HEK293 (cell line): ENCODE results near the gene HIPK1.

Source experiments
- ELK4 ChIP-seq: IDR thresholded peaks from 2 replicates; pipeline ENCODE4 v1.6.1; 2011; ENCODE audit warnings: mild to moderate bottlenecking, low read depth, low read length, borderline replicate concordance
- IKZF3 ChIP-seq: fragments of 450-650 bp; IDR thresholded peaks from 2 replicates; pipeline ENCODE4 v1.5.0; 2018; ENCODE audit warnings: missing biosample characterization, mild to moderate bottlenecking, missing genetic modification characterization, moderate library complexity
- KLF1 ChIP-seq: fragments of 450-650 bp; formaldehyde crosslinking; IDR thresholded peaks from 2 replicates; pipeline ENCODE4 v1.5.1; 2016; ENCODE audit warnings: missing biosample characterization, missing genetic modification characterization
- KLF10 ChIP-seq: fragments of 450-650 bp; IDR thresholded peaks from 2 replicates; pipeline ENCODE4 v1.5.1; 2018; ENCODE audit warnings: missing biosample characterization, mild to moderate bottlenecking, missing genetic modification characterization
- KLF8 ChIP-seq: fragments of 450-650 bp; formaldehyde crosslinking; IDR thresholded peaks from 2 replicates; pipeline ENCODE4 v1.5.1; 2016; ENCODE audit warnings: missing biosample characterization, missing genetic modification characterization
- REST ChIP-seq: fragments of 450-650 bp; formaldehyde crosslinking; IDR thresholded peaks from 2 replicates; pipeline ENCODE4 v1.5.1; 2016; ENCODE audit warnings: missing biosample characterization, missing genetic modification characterization
- YY2 ChIP-seq: fragments of 450-650 bp; formaldehyde crosslinking; IDR thresholded peaks from 2 replicates; pipeline ENCODE4 v1.5.1; 2016; ENCODE audit warnings: missing biosample characterization, missing genetic modification characterization
- ZBTB20 ChIP-seq: fragments of 450-650 bp; formaldehyde crosslinking; IDR thresholded peaks from 2 replicates; pipeline ENCODE4 v1.5.1; 2016; ENCODE audit warnings: missing biosample characterization, missing genetic modification characterization
- ZNF140 ChIP-seq: fragments of 450-650 bp; formaldehyde crosslinking; IDR thresholded peaks from 2 replicates; pipeline ENCODE4 v1.5.1; 2016; ENCODE audit warnings: missing biosample characterization, missing genetic modification characterization
- ZNF155 ChIP-seq: fragments of 450-650 bp; formaldehyde crosslinking; IDR thresholded peaks from 2 replicates; pipeline ENCODE4 v1.5.1; 2016; ENCODE audit warnings: missing biosample characterization, missing genetic modification characterization
- ZNF18 ChIP-seq: fragments of 450-650 bp; formaldehyde crosslinking; IDR thresholded peaks from 2 replicates; pipeline ENCODE4 v1.5.1; 2016; ENCODE audit warnings: missing biosample characterization, missing genetic modification characterization
- ZNF184 ChIP-seq: fragments of 450-650 bp; IDR thresholded peaks from 2 replicates; pipeline ENCODE4 v1.5.1; 2018; ENCODE audit warnings: missing biosample characterization, mild to moderate bottlenecking, missing genetic modification characterization
- ZNF239 ChIP-seq: fragments of 450-650 bp; formaldehyde crosslinking; IDR thresholded peaks from 2 replicates; pipeline ENCODE4 v1.5.1; 2016; ENCODE audit warnings: missing biosample characterization, missing genetic modification characterization
- ZNF362 ChIP-seq: fragments of 450-650 bp; formaldehyde crosslinking; IDR thresholded peaks from 2 replicates; pipeline ENCODE4 v1.5.1; 2016; ENCODE audit warnings: missing biosample characterization, missing genetic modification characterization
- ZNF394 ChIP-seq: fragments of 450-650 bp; formaldehyde crosslinking; IDR thresholded peaks from 2 replicates; pipeline ENCODE4 v1.5.1; 2016; ENCODE audit warnings: missing biosample characterization, missing genetic modification characterization, mild to moderate bottlenecking, moderate library complexity, borderline replicate concordance
- ZNF514 ChIP-seq: fragments of 450-650 bp; formaldehyde crosslinking; IDR thresholded peaks from 2 replicates; pipeline ENCODE4 v1.5.1; 2016; ENCODE audit warnings: missing biosample characterization, missing genetic modification characterization
- ZNF621 ChIP-seq: fragments of 450-650 bp; formaldehyde crosslinking; IDR thresholded peaks from 2 replicates; pipeline ENCODE4 v1.5.1; 2017; ENCODE audit warnings: missing biosample characterization, missing genetic modification characterization
- ZNF623 ChIP-seq: fragments of 450-650 bp; formaldehyde crosslinking; IDR thresholded peaks from 2 replicates; pipeline ENCODE4 v1.5.1; 2016; ENCODE audit warnings: missing biosample characterization, missing genetic modification characterization
- ZNF624 ChIP-seq: fragments of 450-650 bp; formaldehyde crosslinking; IDR thresholded peaks from 2 replicates; pipeline ENCODE4 v1.5.1; 2017; ENCODE audit warnings: missing biosample characterization, missing genetic modification characterization
- ZNF626 ChIP-seq: fragments of 450-650 bp; sonication (Bioruptor Pico); formaldehyde crosslinking; IDR thresholded peaks from 2 replicates; pipeline ENCODE4 v1.5.1; 2018; ENCODE audit warnings: missing biosample characterization, missing genetic modification characterization, inconsistent platforms
- ZNF664 ChIP-seq: fragments of 450-650 bp; formaldehyde crosslinking; IDR thresholded peaks from 2 replicates; pipeline ENCODE4 v1.5.1; 2016; ENCODE audit warnings: missing biosample characterization, missing genetic modification characterization
- ZNF670 ChIP-seq: fragments of 450-650 bp; formaldehyde crosslinking; IDR thresholded peaks from 2 replicates; pipeline ENCODE4 v1.5.1; 2016; ENCODE audit warnings: missing biosample characterization, missing genetic modification characterization, low read depth
- ZNF843 ChIP-seq: fragments of 450-650 bp; formaldehyde crosslinking; IDR thresholded peaks from 2 replicates; pipeline ENCODE4 v1.5.1; 2016; ENCODE audit warnings: missing biosample characterization, missing genetic modification characterization
- ZSCAN16 ChIP-seq: fragments of 450-650 bp; formaldehyde crosslinking; IDR thresholded peaks from 2 replicates; pipeline ENCODE4 v1.5.1; 2016; ENCODE audit warnings: missing biosample characterization, missing genetic modification characterization
- TF ChIP-seq, protein P1 (sequence below): fragments of 450-650 bp; formaldehyde crosslinking; IDR thresholded peaks from 2 replicates; pipeline ENCODE4 v1.5.1; 2017; ENCODE audit warnings: missing biosample characterization, missing genetic modification characterization
- TF ChIP-seq, protein P2 (sequence below): fragments of 450-650 bp; formaldehyde crosslinking; IDR thresholded peaks from 2 replicates; pipeline ENCODE4 v1.5.1; 2016; ENCODE audit warnings: missing biosample characterization, missing genetic modification characterization
- TF ChIP-seq, protein P3 (sequence below): fragments of 450-650 bp; formaldehyde crosslinking; IDR thresholded peaks from 2 replicates; pipeline ENCODE4 v1.5.1; 2016; ENCODE audit warnings: missing biosample characterization, missing genetic modification characterization
- TF ChIP-seq, protein P4 (sequence below): fragments of 450-650 bp; formaldehyde crosslinking; IDR thresholded peaks from 2 replicates; pipeline ENCODE4 v1.5.1; 2016; ENCODE audit warnings: missing biosample characterization, missing genetic modification characterization

Gene HIPK1

DNA sequence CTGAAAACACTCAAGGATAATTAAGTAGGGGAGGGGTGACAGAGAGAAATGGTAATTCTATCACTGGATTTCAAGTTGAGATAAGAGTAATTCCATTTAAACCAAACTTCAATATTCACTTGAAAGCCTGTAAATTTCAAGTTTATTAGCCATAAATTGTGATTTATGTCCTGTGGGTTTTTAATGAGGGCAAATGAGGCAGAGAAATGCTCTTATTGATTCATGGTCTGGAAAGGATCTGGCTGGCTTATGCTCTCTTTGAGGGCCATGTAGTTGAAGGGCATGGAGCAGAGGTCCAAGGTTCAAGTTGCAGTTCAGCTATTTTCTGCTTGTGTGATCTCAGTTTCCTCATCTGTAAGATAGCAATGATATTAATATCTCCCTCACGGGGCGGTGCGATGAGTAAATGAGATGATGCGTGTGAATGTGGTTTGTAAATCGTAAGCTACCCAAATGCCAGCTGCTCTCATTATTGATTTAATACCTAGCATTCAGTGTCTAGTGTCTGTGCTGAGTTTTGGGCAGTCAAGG, 62.4 kb downstream of the HIPK1 start (continued):
- TF ChIP-seq ZNF670, result no peak
- no peak for TF ChIP-seq ZNF664 (tag by site-specific recombination)
- TF ChIP-seq ZNF155 (tag by site-specific recombination), result no peak
- TF ChIP-seq ZSCAN16, result no peak
- TF ChIP-seq, protein P1, sequence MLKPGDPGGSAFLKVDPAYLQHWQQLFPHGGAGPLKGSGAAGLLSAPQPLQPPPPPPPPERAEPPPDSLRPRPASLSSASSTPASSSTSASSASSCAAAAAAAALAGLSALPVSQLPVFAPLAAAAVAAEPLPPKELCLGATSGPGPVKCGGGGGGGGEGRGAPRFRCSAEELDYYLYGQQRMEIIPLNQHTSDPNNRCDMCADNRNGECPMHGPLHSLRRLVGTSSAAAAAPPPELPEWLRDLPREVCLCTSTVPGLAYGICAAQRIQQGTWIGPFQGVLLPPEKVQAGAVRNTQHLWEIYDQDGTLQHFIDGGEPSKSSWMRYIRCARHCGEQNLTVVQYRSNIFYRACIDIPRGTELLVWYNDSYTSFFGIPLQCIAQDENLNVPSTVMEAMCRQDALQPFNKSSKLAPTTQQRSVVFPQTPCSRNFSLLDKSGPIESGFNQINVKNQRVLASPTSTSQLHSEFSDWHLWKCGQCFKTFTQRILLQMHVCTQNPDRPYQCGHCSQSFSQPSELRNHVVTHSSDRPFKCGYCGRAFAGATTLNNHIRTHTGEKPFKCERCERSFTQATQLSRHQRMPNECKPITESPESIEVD (tag by site-specific recombination), result peak; percentile 98
- TF ChIP-seq ZNF184 (tag by site-specific recombination), result no peak
- peak; percentile 72 for TF ChIP-seq IKZF3 (tag by site-specific recombination)
- TF ChIP-seq KLF8 (tag by site-specific recombination), result no peak
- TF ChIP-seq, protein P2, sequence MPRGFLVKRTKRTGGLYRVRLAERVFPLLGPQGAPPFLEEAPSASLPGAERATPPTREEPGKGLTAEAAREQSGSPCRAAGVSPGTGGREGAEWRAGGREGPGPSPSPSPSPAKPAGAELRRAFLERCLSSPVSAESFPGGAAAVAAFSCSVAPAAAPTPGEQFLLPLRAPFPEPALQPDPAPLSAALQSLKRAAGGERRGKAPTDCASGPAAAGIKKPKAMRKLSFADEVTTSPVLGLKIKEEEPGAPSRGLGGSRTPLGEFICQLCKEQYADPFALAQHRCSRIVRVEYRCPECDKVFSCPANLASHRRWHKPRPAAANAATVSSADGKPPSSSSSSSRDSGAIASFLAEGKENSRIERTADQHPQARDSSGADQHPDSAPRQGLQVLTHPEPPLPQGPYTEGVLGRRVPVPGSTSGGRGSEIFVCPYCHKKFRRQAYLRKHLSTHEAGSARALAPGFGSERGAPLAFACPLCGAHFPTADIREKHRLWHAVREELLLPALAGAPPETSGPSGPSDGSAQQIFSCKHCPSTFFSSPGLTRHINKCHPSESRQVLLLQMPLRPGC (tag by site-specific recombination), result peak; percentile 55; the same call in 1 of the 2 replicates
- peak; percentile 99 for TF ChIP-seq ZNF843 (tag by site-specific recombination)
- TF ChIP-seq ZNF239 (tag by site-specific recombination), result no peak
- TF ChIP-seq YY2 (tag by site-specific recombination), result no peak
- TF ChIP-seq ZNF362 (tag by site-specific recombination), result no peak
- TF ChIP-seq ZBTB20 (tag by site-specific recombination), result no peak
- TF ChIP-seq ZNF394, result peak; percentile 70; the same call in 1 of the 2 replicates
- peak; percentile 58; the same call in 1 of the 2 replicates for TF ChIP-seq KLF1
- no peak for TF ChIP-seq REST (tag by site-specific recombination)
- TF ChIP-seq ZNF626 (tag by site-specific recombination), result no peak
- TF ChIP-seq KLF10 (tag by site-specific recombination), result peak; percentile 56; the same call in 1 of the 2 replicates
- TF ChIP-seq ZNF18 (tag by site-specific recombination), result peak; percentile 88
- TF ChIP-seq, protein P3, sequence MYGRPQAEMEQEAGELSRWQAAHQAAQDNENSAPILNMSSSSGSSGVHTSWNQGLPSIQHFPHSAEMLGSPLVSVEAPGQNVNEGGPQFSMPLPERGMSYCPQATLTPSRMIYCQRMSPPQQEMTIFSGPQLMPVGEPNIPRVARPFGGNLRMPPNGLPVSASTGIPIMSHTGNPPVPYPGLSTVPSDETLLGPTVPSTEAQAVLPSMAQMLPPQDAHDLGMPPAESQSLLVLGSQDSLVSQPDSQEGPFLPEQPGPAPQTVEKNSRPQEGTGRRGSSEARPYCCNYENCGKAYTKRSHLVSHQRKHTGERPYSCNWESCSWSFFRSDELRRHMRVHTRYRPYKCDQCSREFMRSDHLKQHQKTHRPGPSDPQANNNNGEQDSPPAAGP, result no peak
- no peak for TF ChIP-seq ELK4
- TF ChIP-seq, protein P4, sequence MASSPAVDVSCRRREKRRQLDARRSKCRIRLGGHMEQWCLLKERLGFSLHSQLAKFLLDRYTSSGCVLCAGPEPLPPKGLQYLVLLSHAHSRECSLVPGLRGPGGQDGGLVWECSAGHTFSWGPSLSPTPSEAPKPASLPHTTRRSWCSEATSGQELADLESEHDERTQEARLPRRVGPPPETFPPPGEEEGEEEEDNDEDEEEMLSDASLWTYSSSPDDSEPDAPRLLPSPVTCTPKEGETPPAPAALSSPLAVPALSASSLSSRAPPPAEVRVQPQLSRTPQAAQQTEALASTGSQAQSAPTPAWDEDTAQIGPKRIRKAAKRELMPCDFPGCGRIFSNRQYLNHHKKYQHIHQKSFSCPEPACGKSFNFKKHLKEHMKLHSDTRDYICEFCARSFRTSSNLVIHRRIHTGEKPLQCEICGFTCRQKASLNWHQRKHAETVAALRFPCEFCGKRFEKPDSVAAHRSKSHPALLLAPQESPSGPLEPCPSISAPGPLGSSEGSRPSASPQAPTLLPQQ (tag by site-specific recombination), result peak; percentile 51; the same call in 1 of the 2 replicates
- no peak for TF ChIP-seq ZNF624
- no peak for TF ChIP-seq ZNF140 (tag by site-specific recombination)
- TF ChIP-seq ZNF621 (tag by site-specific recombination), result no peak
- no peak for TF ChIP-seq ZNF514 (tag by site-specific recombination)
- no peak for TF ChIP-seq ZNF623 (tag by site-specific recombination)
